HepG2 (cell line): Measurements from ENCODE around the gene ZC3H7B. TPM values are rescaled to one million over a fixed set of nuclear protein-coding genes. Genes with fewer than 3 reads are reported as not detected.

Experiments used
- ARID5B ChIP-seq: IDR thresholded peaks from 2 replicates; pipeline ENCODE4 v1.4.0; 2020; ENCODE audit warnings: mild to moderate bottlenecking, missing genetic modification reagents
- ERF ChIP-seq: IDR thresholded peaks from 2 replicates; pipeline ENCODE4 v1.6.1; 2018; ENCODE audit warnings: missing biosample characterization, missing genetic modification reagents
- SOX5 ChIP-seq: IDR thresholded peaks from 2 replicates; pipeline ENCODE4 v1.6.1; 2016; ENCODE audit warnings: borderline replicate concordance
- polyA plus RNA-seq, 8 experiments: library from polyadenylated mRNA; depleted of rRNA in 3 of 8; stranded (reverse) in 7 of 8; unstranded in 1 of 8; fragments of >200 nt; fragmentation: Illumina TruSeq in 4 of 8; extraction: Trizol in 4 of 8; gene quantifications; 2 replicates each; pipeline versions ENCODE4 v1.2.1 to v1.2.3, GENCODE V29; 2011 to 2016; ENCODE audit warnings: low read depth in 4 of 8, missing spikeins in 1 of 8, mixed read lengths in 1 of 8; ENCODE audit not compliant: insufficient read depth in 1 of 8
- total RNA-seq, 5 experiments: library from RNA; depleted of rRNA; stranded (reverse); fragments of >200 nt; fragmentation: Illumina TruSeq; extraction: Trizol; gene quantifications; 2 replicates each; pipeline ENCODE4 v1.2.3, GENCODE V29; 2016; ENCODE audit warnings: low read depth in 1 of 5
- TF ChIP-seq, protein P1 (sequence below): sonication (generic); formaldehyde crosslinking; IDR thresholded peaks from 2 replicates; pipeline ENCODE4 v1.9.0; 2021; ENCODE audit warnings: missing genetic modification reagents, borderline replicate concordance

ZC3H7B gene
- total and polyA plus RNA-seq, 2 of the 13 experiments (the other 11 are each of a cell fraction or from before 2014, with no cell fraction given): 26.4 to 37.2 TPM

GRCh38 chr22:41290262-41291221 lies 10.8 kb upstream of the ZC3H7B start (continued):
- TF ChIP-seq ARID5B (peak; percentile 13; the same call in 1 of the 2 replicates), ERF (peak; percentile 20; the same call in 1 of the 2 replicates), SOX5 (CRISPR knock-in tag) (peak; percentile 57; the same call in 1 of the 2 replicates)
- TF ChIP-seq, protein P1, sequence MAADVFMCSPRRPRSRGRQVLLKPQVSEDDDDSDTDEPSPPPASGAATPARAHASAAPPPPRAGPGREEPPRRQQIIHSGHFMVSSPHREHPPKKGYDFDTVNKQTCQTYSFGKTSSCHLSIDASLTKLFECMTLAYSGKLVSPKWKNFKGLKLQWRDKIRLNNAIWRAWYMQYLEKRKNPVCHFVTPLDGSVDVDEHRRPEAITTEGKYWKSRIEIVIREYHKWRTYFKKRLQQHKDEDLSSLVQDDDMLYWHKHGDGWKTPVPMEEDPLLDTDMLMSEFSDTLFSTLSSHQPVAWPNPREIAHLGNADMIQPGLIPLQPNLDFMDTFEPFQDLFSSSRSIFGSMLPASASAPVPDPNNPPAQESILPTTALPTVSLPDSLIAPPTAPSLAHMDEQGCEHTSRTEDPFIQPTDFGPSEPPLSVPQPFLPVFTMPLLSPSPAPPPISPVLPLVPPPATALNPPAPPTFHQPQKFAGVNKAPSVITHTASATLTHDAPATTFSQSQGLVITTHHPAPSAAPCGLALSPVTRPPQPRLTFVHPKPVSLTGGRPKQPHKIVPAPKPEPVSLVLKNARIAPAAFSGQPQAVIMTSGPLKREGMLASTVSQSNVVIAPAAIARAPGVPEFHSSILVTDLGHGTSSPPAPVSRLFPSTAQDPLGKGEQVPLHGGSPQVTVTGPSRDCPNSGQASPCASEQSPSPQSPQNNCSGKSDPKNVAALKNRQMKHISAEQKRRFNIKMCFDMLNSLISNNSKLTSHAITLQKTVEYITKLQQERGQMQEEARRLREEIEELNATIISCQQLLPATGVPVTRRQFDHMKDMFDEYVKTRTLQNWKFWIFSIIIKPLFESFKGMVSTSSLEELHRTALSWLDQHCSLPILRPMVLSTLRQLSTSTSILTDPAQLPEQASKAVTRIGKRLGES (CRISPR knock-in tag): no peak
